Measurements from ENCODE around the gene LGALS3. TPM values are rescaled to one million over a fixed set of nuclear protein-coding genes. Genes with fewer than 3 reads are reported as not detected.
"Not testable (repeated sequence)": the region's sequence is repeated elsewhere in the genome, so short reads cannot be mapped to it uniquely, and the experiment has no call there.

LGALS3 gene
- polyA plus RNA-seq (2012; ENCODE audit: low read depth, missing spikeins): 20.1 TPM

DNA sequence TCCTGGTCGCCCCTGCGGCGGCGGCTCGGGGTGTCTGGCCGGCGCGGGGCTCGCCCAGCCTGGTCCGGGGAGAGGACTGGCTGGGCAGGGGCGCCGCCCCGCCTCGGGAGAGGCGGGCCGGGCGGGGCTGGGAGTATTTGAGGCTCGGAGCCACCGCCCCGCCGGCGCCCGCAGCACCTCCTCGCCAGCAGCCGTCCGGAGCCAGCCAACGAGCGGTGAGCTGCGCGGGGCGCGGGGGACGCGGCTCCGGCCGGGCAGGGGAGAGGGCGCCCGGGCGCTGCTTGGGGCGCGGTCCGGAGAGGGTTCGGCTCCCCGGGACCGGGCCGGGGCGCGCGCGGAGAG, at the start of gene LGALS3:
TSS of gene LGALS3 (plus strand) at position 167 of the 342 bp plus-strand sequence. CDS start 8,122 bp downstream, outside the sequence.
- TF ChIP-seq POU2F2 (IDR thresholded peaks at IDR 0.05; ENCODE audit: low read depth, low read length): no peak
- no peak for TF ChIP-seq POLR2AphosphoS5 (IDR thresholded peaks at IDR 0.05; ENCODE audit: low read depth, low read length)
- no peak for TF ChIP-seq PAX5 (IDR thresholded peaks at IDR 0.05; ENCODE audit: insufficient read depth, low read length, severe bottlenecking)
- TF ChIP-seq TAF1 (IDR thresholded peaks at IDR 0.05; ENCODE audit: low read depth, low read length): no peak
- TF ChIP-seq POLR2A (IDR thresholded peaks at IDR 0.05; ENCODE audit: low read depth, low read length): no peak
- TF ChIP-seq SPI1 (IDR thresholded peaks at IDR 0.05; ENCODE audit: low read depth, low read length): no peak
- FAIRE-seq: peak; percentile 16
- peak; percentile 68 for DNase-seq (ENCODE audit: insufficient read length, low spot score)

DNA sequence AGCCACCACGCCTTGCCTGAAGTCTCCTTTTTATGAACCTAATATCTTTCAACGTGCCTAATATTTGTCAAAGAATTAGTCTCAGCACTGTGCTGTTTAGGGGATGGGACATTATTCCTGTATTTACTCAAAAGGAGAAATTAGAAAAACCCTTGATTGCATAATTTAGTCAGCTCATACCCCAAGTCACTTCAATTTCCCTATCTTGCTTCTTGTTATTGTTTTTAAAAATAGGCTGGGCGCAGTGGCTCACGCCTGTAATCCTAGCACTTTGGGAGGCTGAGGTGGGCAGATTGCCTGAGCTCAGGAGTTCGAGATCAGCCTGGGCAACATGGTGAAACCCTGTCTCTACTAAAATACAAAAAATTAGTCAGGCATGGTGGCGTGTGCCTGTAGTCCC, 49.1 kb upstream of the LGALS3 start:
- FAIRE-seq; DNase-seq (ENCODE audit: insufficient read length, low spot score): not testable (repeated sequence)

DNA sequence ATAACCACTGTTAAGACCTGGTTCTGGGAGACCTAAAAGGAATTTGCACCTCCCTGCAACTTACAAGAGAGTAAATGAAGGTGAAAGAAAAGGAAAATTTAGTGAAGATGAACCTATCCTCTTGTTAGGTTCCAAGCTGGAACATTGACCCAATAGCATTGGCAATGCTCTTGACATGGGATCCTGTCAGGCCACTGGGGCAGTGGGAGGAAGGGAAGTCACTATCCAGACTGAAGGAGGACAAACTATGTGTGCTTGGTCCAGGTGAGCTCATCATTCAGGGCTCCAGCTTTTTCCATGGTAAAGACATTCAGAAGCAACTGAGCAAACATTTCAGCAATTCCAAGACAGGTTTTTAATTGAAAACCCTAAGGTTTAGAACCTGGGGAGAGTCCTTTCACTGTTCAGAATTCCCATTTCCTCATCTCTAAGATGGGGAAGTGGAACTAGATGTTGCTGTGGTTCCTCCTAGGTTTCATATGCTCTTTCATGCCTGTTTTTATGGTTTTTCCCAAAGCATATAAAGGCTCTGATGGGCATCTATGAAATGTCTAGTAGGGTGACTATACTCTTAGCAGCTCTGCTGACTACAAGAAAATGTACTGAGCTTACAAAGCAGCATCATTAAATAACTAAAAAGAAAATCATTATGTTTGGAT, 44.5 kb upstream of the LGALS3 start:
- TF ChIP-seq POLR2AphosphoS5 (IDR thresholded peaks at IDR 0.05; ENCODE audit: low read depth, low read length): no peak
- peak; percentile 55 for TF ChIP-seq SPI1 (IDR thresholded peaks at IDR 0.05; ENCODE audit: low read depth, low read length)
- TF ChIP-seq POLR2A (IDR thresholded peaks at IDR 0.05; ENCODE audit: low read depth, low read length): no peak
- FAIRE-seq (no peak), DNase-seq (ENCODE audit: insufficient read length, low spot score) (no peak)

DNA sequence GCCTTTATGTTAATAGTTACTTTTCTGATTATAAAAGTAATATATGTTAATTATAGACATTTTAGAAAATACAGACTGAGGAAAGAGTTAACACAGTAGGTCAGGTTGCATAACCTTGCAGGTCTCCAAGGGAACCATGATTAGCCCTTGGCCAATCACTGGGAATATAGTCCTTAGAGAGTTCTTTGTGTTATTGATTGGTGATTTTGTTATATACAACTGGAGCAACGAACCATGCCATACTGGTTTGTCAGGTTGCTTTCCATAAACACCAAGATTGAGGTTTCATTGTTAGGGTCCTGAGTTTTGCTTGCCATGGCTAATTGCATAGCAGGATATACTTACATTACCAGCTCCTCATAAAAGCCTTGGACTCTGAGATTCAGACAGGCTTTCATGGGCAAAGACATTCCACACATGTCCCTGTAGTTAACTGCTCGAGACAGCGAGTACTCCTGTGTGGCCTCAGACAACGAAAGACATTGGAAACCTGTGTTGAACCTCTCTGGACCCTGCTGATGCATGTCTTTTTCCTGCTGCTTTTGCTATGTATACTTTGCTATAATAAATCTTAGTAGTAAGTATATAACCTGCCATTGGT, 43.9 kb upstream of the LGALS3 start:
- TF ChIP-seq PAX5 (IDR thresholded peaks at IDR 0.05; ENCODE audit: insufficient read depth, low read length, severe bottlenecking) (no peak), POLR2A (IDR thresholded peaks at IDR 0.05; ENCODE audit: low read depth, low read length) (no peak)
- no peak for FAIRE-seq
- no peak for DNase-seq (ENCODE audit: insufficient read length, low spot score)

DNA sequence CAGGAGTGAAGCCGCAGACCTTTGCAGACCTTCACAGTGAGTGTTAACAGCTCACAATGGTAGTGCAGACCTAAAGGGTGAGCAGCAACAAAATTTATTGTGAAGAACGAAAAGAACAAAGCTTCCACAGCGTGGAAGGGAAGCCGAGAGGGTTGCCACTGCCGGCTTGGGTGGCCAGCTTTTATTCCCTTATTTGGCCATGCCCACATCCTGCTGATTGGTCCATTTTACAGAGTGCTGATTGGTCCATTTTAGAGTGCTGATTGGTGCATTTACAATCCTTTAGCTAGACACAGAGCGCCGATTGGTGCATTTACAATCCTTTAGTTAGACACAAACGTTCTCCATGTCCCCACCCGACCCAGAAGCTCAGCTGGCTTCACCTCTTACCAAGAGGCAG, 42.1 kb upstream of the LGALS3 start:
- no peak for TF ChIP-seq POU2F2 (IDR thresholded peaks at IDR 0.05; ENCODE audit: low read depth, low read length)
- no peak for TF ChIP-seq PAX5 (IDR thresholded peaks at IDR 0.05; ENCODE audit: insufficient read depth, low read length, severe bottlenecking)
- TF ChIP-seq SPI1 (IDR thresholded peaks at IDR 0.05; ENCODE audit: low read depth, low read length): no peak
- no peak for TF ChIP-seq TAF1 (IDR thresholded peaks at IDR 0.05; ENCODE audit: low read depth, low read length)
- no peak for TF ChIP-seq POLR2AphosphoS5 (IDR thresholded peaks at IDR 0.05; ENCODE audit: low read depth, low read length)
- no peak for TF ChIP-seq POLR2A (IDR thresholded peaks at IDR 0.05; ENCODE audit: low read depth, low read length)
- DNase-seq (ENCODE audit: insufficient read length, low spot score): no peak
- FAIRE-seq: no peak

DNA sequence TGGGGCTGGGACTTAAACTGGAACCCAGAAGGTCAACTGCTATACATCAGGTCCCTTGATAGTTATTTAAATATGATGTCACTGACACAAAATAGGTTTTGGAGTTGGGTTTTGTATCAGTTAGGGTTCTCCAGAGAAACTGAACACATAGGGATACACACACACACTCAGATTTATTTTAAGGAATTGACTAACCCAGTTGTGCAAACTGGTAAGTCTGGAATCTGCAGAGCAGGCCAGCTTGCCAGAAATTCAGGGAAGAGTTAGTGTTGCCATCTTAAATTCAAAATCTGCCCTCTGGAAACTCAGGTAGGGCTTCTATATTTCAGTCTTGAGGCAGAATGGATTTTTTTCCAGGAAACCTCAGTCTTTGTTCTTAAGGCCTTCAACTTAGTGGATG, 40.7 kb upstream of the LGALS3 start:
- FAIRE-seq: no peak
- TF ChIP-seq PAX5 (IDR thresholded peaks at IDR 0.05; ENCODE audit: insufficient read depth, low read length, severe bottlenecking) (no peak), POLR2AphosphoS5 (IDR thresholded peaks at IDR 0.05; ENCODE audit: low read depth, low read length) (no peak), SPI1 (IDR thresholded peaks at IDR 0.05; ENCODE audit: low read depth, low read length) (no peak), POU2F2 (IDR thresholded peaks at IDR 0.05; ENCODE audit: low read depth, low read length) (no peak), TAF1 (IDR thresholded peaks at IDR 0.05; ENCODE audit: low read depth, low read length) (no peak), POLR2A (IDR thresholded peaks at IDR 0.05; ENCODE audit: low read depth, low read length) (no peak)
- no peak for DNase-seq (ENCODE audit: insufficient read length, low spot score)

DNA sequence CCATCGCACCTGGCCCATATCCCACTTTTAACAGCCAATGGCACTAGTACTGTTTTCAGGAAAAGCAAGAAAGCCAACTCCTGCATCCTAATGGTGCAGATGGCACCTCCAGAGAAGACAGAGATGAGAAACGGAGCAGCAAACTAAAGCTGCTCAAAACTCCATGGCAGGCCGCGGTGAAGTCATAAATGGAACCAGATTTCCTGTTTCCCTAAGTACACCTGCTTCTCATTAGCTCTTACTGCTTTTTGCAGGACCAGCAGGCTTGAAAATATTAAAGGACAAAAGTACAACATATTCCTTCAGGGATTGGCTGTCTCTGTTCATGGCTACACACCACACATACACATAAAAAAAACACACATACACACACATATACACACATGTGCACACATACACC, 36.7 kb upstream of the LGALS3 start:
- DNase-seq (ENCODE audit: insufficient read length, low spot score) (no peak), FAIRE-seq (no peak)
- TF ChIP-seq POLR2A (IDR thresholded peaks at IDR 0.05; ENCODE audit: low read depth, low read length): no peak
- no peak for TF ChIP-seq SPI1 (IDR thresholded peaks at IDR 0.05; ENCODE audit: low read depth, low read length)
- no peak for TF ChIP-seq POLR2AphosphoS5 (IDR thresholded peaks at IDR 0.05; ENCODE audit: low read depth, low read length)
- TF ChIP-seq POU2F2 (IDR thresholded peaks at IDR 0.05; ENCODE audit: low read depth, low read length): no peak
- TF ChIP-seq TAF1 (IDR thresholded peaks at IDR 0.05; ENCODE audit: low read depth, low read length): no peak
- no peak for TF ChIP-seq PAX5 (IDR thresholded peaks at IDR 0.05; ENCODE audit: insufficient read depth, low read length, severe bottlenecking)

DNA sequence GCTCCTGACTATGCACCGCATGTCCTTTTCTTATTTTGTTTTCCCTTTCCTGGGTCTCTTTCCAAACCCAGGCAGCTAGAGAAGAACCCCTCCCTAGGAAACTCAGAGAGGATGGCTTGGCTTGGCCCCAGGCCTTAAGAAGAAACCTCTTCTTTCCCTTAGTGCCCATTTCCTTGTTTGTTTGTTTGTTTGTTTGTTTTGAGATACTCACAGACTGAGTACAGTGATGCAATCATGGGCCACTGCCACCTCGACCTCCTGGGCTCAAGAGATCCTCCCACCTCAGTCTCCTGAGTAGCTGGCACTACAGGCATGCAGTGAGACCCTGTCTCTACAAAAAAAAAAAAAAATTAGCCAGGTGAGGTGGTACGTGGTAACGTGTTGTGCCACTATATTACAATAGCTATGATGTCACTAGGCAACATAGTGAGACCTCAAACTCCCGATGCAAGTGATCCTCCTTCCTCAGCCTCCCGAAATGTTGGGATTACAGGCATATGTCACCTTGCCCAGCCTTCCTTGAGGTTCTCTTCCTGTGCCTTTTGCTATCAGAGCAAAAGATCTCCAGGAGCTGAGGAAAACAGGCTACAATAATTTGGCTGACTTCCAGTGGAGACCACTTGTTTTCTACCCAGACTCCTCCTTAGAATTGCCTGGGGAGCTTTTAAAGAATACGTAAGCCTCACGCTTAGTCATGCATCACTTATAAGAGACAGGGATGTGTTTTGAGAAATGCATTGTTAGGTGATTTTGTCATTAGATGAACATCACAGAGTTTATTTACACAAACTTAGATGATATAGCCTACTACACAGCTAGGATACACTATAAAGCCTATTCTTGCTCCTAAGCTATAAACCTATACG, 34.5 kb upstream of the LGALS3 start:
- no peak for DNase-seq (ENCODE audit: insufficient read length, low spot score)
- FAIRE-seq: no peak

DNA sequence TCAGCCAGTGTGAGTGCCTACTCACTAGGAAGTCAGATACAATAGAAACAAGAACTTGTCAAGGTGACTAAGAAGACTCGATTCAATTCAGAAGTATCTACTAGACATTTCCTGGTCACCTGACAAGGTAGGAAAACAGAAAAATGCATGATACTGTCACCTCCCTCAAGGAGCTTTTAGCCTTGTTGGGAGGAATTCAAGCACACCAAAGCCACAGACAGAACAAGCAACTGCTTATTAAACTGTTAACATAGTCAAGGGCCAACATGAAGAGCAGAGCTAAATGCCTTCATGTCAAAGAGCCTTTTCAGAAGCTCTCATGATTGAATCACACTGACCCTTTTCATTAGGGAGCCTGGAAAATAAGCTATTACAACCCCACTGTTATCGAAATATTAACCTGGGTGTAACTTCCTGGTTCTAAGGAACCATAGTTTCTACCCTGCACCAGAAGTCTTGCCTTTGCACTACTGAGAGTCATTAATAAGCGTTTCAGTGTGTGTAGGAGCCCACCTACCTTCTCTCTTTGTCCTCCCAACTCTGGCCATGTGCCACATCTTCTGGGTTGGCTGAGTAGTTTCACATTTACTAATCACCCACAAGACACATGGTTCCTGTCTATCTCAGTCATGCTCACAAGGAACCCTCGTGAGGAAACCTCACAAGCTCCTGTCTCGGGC, 31.0 kb upstream of the LGALS3 start:
- FAIRE-seq (peak; percentile 97), DNase-seq (ENCODE audit: insufficient read length, low spot score) (peak; percentile 34)
- TF ChIP-seq SPI1 (IDR thresholded peaks at IDR 0.05; ENCODE audit: low read depth, low read length): peak; percentile 19; the same call in 1 of the 2 replicates
- TF ChIP-seq POU2F2 (IDR thresholded peaks at IDR 0.05; ENCODE audit: low read depth, low read length): 0 out of 2 replicates have a peak, but pooled peaks have one; percentile 23
- TF ChIP-seq POLR2A (IDR thresholded peaks at IDR 0.05; ENCODE audit: low read depth, low read length): no peak

More for the DNA sequence above, 34.5 kb upstream of the LGALS3 start:
- no peak for TF ChIP-seq TAF1 (IDR thresholded peaks at IDR 0.05; ENCODE audit: low read depth, low read length)
- TF ChIP-seq POLR2A (IDR thresholded peaks at IDR 0.05; ENCODE audit: low read depth, low read length): no peak
- TF ChIP-seq POLR2AphosphoS5 (IDR thresholded peaks at IDR 0.05; ENCODE audit: low read depth, low read length): no peak
- TF ChIP-seq POU2F2 (IDR thresholded peaks at IDR 0.05; ENCODE audit: low read depth, low read length): no peak
- no peak for TF ChIP-seq PAX5 (IDR thresholded peaks at IDR 0.05; ENCODE audit: insufficient read depth, low read length, severe bottlenecking)
- no peak for TF ChIP-seq SPI1 (IDR thresholded peaks at IDR 0.05; ENCODE audit: low read depth, low read length)

Data from GM12891 (cell line).